Spleen (tissue), 7 donors: Measurements from ENCODE around the gene TCTN1.
A peak's percentile ranks its signal among the peaks of the same experiment; 100 is the strongest.

Experiments
- POLR2A ChIP-seq, 3 donors: fragments of 450-650 bp; IDR thresholded peaks; one replicate each; pipeline ENCODE4 v1.5.1; 2017; ENCODE audit warnings: antibody characterized with exemption in 3 of 3, mild to moderate bottlenecking in 1 of 3
- POLR2AphosphoS5 ChIP-seq, 3 donors: sonication (generic); formaldehyde crosslinking; IDR thresholded peaks; one replicate each; pipeline ENCODE4 v1.5.1; 2017; ENCODE audit warnings: antibody characterized with exemption in 3 of 3
- TF ChIP-seq, protein P1 (sequence below), 11 experiments: fragments of 200-600 bp in 7 of 11; fragments of 450-650 bp in 4 of 11; sonication (generic) in 4 of 11; IDR thresholded peaks in 8 of 11; conservative IDR thresholded peaks in 3 of 11; 1 replicate in 7 of 11; 2 replicates in 4 of 11; pipeline versions ENCODE4 v1.4.0 to v1.8.0; 2016 to 2021; ENCODE audit warnings: antibody characterized with exemption in 11 of 11, inconsistent platforms in 4 of 11, mild to moderate bottlenecking in 1 of 11
- donor health status: DM: no; HTN: no; CAD: no; lungs with moderate emphysema.
- donor health status: DM: no; HTN: no; CAD: no.
- donor health status: DM: no; HTN: no; CAD: no.

DNA sequence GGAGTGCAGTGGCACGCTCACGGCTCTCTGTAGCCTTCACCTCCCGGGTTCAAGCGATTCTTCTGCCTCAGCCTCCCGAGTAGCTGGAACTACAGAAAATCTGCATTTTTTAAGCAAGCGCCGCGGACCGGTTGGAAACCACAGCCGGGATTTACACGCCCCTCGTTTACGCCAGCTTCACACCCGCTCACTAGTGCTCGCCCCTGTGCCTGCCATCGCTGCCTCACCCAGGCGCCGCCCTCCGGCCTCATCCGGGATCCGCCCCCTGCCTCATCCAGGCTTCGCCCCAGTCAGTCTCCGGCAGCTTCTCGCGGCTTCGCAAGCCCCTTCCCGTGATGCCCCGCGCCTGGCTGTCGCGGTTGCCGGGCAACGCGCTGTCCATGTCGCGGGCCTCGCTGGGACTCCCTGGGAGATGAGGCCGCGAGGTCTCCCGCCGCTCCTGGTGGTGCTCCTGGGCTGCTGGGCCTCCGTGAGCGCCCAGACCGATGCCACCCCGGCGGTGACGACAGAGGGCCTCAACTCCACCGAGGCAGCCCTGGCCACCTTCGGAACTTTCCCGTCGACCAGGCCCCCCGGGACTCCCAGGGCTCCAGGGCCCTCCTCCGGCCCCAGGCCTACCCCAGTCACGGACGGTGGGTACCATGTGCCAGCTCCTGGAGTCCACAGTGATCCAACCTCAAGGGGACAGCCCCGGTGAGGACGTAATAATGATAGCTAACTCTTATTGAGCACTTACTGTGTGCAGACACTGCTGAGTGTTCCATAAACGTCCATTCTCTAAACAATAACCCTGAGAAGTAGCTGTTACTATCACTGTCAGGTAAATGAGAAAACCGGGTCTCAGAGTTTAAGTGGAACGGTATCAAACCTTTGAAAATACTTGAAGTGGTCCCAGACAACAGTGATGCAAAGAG is at the start of gene TCTN1:
- TF ChIP-seq POLR2A (IDR thresholded peaks at IDR 0.05), result peak in 1 of 3 donors; percentile 28
- TF ChIP-seq, protein P1, sequence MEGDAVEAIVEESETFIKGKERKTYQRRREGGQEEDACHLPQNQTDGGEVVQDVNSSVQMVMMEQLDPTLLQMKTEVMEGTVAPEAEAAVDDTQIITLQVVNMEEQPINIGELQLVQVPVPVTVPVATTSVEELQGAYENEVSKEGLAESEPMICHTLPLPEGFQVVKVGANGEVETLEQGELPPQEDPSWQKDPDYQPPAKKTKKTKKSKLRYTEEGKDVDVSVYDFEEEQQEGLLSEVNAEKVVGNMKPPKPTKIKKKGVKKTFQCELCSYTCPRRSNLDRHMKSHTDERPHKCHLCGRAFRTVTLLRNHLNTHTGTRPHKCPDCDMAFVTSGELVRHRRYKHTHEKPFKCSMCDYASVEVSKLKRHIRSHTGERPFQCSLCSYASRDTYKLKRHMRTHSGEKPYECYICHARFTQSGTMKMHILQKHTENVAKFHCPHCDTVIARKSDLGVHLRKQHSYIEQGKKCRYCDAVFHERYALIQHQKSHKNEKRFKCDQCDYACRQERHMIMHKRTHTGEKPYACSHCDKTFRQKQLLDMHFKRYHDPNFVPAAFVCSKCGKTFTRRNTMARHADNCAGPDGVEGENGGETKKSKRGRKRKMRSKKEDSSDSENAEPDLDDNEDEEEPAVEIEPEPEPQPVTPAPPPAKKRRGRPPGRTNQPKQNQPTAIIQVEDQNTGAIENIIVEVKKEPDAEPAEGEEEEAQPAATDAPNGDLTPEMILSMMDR (IDR thresholded peaks at IDR 0.05 in 8 of 11, conservative IDR thresholded peaks at IDR 0.05 in 3 of 11), result peak in 5 of 11 experiments; percentile 4 to 54 (median 44)
- TF ChIP-seq POLR2AphosphoS5 (IDR thresholded peaks at IDR 0.05), result peak; percentile 90 to 93 (median 91)
